GM23248 (cell line): ENCODE results near the gene SGPL1. TPM values are rescaled to one million over a fixed set of nuclear protein-coding genes. Genes with fewer than 3 reads are reported as not detected.

ENCODE experiments used
- DNase-seq: peaks from one replicate; pipeline ENCODE4 v3.0.0-alpha.2; 2015
- H2AFZ ChIP-seq: fragments of 200-600 bp; sonication (generic); 2 replicates; pipeline ENCODE4 v1.6.1; 2016; ENCODE audit warnings: antibody characterized with exemption
- H3F3A ChIP-seq: fragments of 200-600 bp; sonication (generic); 2 replicates; pipeline ENCODE4 v1.6.1; 2016; ENCODE audit warnings: mild to moderate bottlenecking, antibody characterized with exemption, mixed run types; ENCODE audit not compliant: insufficient read depth
- H3K27ac ChIP-seq: fragments of 200-600 bp; sonication (generic); 2 replicates; pipeline ENCODE4 v1.5.1; 2016; ENCODE audit warnings: mild to moderate bottlenecking
- H3K27me3 ChIP-seq: fragments of 200-600 bp; sonication (generic); replicated peaks from 2 replicates; pipeline ENCODE4 v1.6.1; 2016; ENCODE audit warnings: mild to moderate bottlenecking; ENCODE audit not compliant: insufficient read depth
- H3K36me3 ChIP-seq: fragments of 200-600 bp; sonication (generic); 2 replicates; pipeline ENCODE4 v1.6.1; 2016; ENCODE audit warnings: low read depth, mild to moderate bottlenecking
- H3K4me1 ChIP-seq: fragments of 200-600 bp; sonication (generic); 2 replicates; pipeline ENCODE4 v1.6.1; 2016; ENCODE audit warnings: mild to moderate bottlenecking; ENCODE audit not compliant: insufficient read depth
- H3K4me2 ChIP-seq: fragments of 200-600 bp; sonication (generic); one replicate; pipeline ENCODE4 v1.6.1; 2016; ENCODE audit warnings: mild to moderate bottlenecking; ENCODE audit not compliant: unreplicated experiment
- H3K4me3 ChIP-seq: fragments of 200-600 bp; sonication (generic); 2 replicates; pipeline ENCODE4 v1.5.1; 2016; ENCODE audit warnings: mild to moderate bottlenecking
- H3K79me2 ChIP-seq: fragments of 200-600 bp; sonication (generic); 2 replicates; pipeline ENCODE4 v1.6.1; 2016; ENCODE audit warnings: mild to moderate bottlenecking; ENCODE audit not compliant: insufficient read depth
- H3K9ac ChIP-seq: fragments of 200-600 bp; sonication (generic); 2 replicates; pipeline ENCODE4 v1.6.1; 2016; ENCODE audit warnings: mild to moderate bottlenecking
- H3K9me2 ChIP-seq: fragments of 200-600 bp; sonication (generic); 2 replicates; pipeline ENCODE4 v1.6.1; 2016; ENCODE audit warnings: mixed run types, mild to moderate bottlenecking, moderate library complexity; ENCODE audit not compliant: insufficient read depth
- H3K9me3 ChIP-seq: fragments of 200-600 bp; sonication (generic); one replicate; pipeline ENCODE4 v1.6.1; 2017; ENCODE audit warnings: low read depth
- H4K20me1 ChIP-seq: fragments of 200-600 bp; sonication (generic); 2 replicates; pipeline ENCODE4 v1.6.0; 2016; ENCODE audit not compliant: insufficient read depth
- EZH2 ChIP-seq: fragments of 200-600 bp; sonication (generic); IDR thresholded peaks from 2 replicates; pipeline ENCODE4 v1.6.1; 2018; ENCODE audit warnings: antibody characterized with exemption, mild to moderate bottlenecking; ENCODE audit not compliant: insufficient read depth, poor library complexity, severe bottlenecking
- EZH2phosphoT487 ChIP-seq: fragments of 200-600 bp; sonication (generic); IDR thresholded peaks from 2 replicates; pipeline ENCODE4 v1.6.1; 2018; ENCODE audit warnings: antibody characterized with exemption, moderate library complexity, mild to moderate bottlenecking, low read depth; ENCODE audit not compliant: insufficient read depth
- WGBS, 2 experiments: methylation state at CpG; one replicate each; pipeline ENCODE4 v1.1.6; 2015 to 2017; ENCODE audit warnings: low lambda C conversion rate in 2 of 2, low coverage in 1 of 2; ENCODE audit errors: missing lambda C conversion rate in 2 of 2; 5-methylcytosine and 5-hydroxymethylcytosine counted together
- in situ Hi-C: fragments of 300-500 bp; cut with MboI; formaldehyde crosslinking; loops from 2 replicates; pipeline ENCODE4 v1.15.0; 2020
- polyA plus RNA-seq: library from polyadenylated mRNA; unstranded; fragments of >200 nt; fragmentation: Nextera tagmentation; extraction: Ambion mirVana; gene quantifications from 2 replicates; pipeline ENCODE4 v1.2.1, GENCODE V29; 2016
- small RNA-seq: library from RNA; depleted of rRNA; stranded (forward); fragments of <200 nt; gene quantifications from one replicate; pipeline ENCODE3, GENCODE V24; 2014; ENCODE audit warnings: low read depth, low replicate concordance
- total RNA-seq: library from RNA; depleted of rRNA; stranded (reverse); fragments of >200 nt; shearing (Covaris generic); gene quantifications from 2 replicates; pipeline ENCODE4 v1.2.3, GENCODE V29; 2014; rRNA removed

SGPL1 gene
- total and polyA plus RNA-seq, 2 experiments from 2014 or later: 18.2 to 27.5 TPM

GRCh38 chr10:70928140-70928539 lies 112.4 kb downstream of the SGPL1 start:
- H3K4me3 ChIP-seq: no peak overlapping the region
- H3K9me3 ChIP-seq: no peaks in the 10 kb centered on the region
- no peak overlapping the region for H3K27ac ChIP-seq
- no peaks in the 10 kb centered on the region for H3K4me1 ChIP-seq
- no peaks in the 10 kb centered on the region for H3F3A ChIP-seq
- no peaks in the 10 kb centered on the region for H3K79me2 ChIP-seq
- WGBS, 2 experiments: 55 to 60% methylated on average over 8 of the region's 8 CpGs
- H3K4me2 ChIP-seq: no peak overlapping the region
- H3K36me3 ChIP-seq: no peaks in the 10 kb centered on the region
- H3K27me3 ChIP-seq: peaks cover 47% of the 10 kb centered on the region
- no peak overlapping the region for H3K9ac ChIP-seq
- in situ Hi-C loops: loop anchor here (10.0 kb wide), 2 partner anchors 277 to 357 kb away; no protein-coding TSS in a partner anchor
- H2AFZ ChIP-seq: no peak overlapping the region
- H4K20me1 ChIP-seq: no peaks in the 10 kb centered on the region
- DNase-seq: peak; percentile 17
- no peak for TF ChIP-seq EZH2
- TF ChIP-seq EZH2phosphoT487: no peak
- H3K9me2 ChIP-seq: no peaks in the 10 kb centered on the region

GRCh38 chr10:70930263-70931000 lies 114.7 kb downstream of the SGPL1 start:
- no peaks in the 10 kb centered on the region for H4K20me1 ChIP-seq
- H3K9me2 ChIP-seq: no peaks in the 10 kb centered on the region
- no peaks in the 10 kb centered on the region for H3F3A ChIP-seq
- no peak overlapping the region for H3K27ac ChIP-seq
- no peak overlapping the region for H2AFZ ChIP-seq
- H3K9ac ChIP-seq: no peak overlapping the region
- no peaks in the 10 kb centered on the region for H3K79me2 ChIP-seq
- no peak for DNase-seq
- TF ChIP-seq EZH2phosphoT487 (no peak), EZH2 (no peak)
- H3K4me2 ChIP-seq: no peak overlapping the region
- H3K27me3 ChIP-seq: peaks cover 52% of the 10 kb centered on the region
- in situ Hi-C loops: no loop called here
- no peaks in the 10 kb centered on the region for H3K36me3 ChIP-seq
- WGBS, 2 experiments: 48 to 58% methylated on average over 17 of the region's 17 CpGs
- H3K9me3 ChIP-seq: no peaks in the 10 kb centered on the region
- no peaks in the 10 kb centered on the region for H3K4me1 ChIP-seq
- no peak overlapping the region for H3K4me3 ChIP-seq

Small RNAs within 50 kb of the gene (small RNA-seq; reads per million reads assigned to genes)
- not detected for gene RPS26P40

Other genes with a start within 250 kb of the SGPL1 start
- gene PRF1, start 213.2 kb upstream of the SGPL1 start, total RNA-seq: not detected in 2 replicates
- not detected in 2 replicates for gene PRF1, start 213.2 kb upstream of the SGPL1 start, polyA plus RNA-seq
- 0.97 and 1.4 TPM in 2 replicates for gene ADAMTS14, start 143.4 kb upstream of the SGPL1 start, total RNA-seq
- 0.76 and 0.91 TPM in 2 replicates for gene ADAMTS14, start 143.4 kb upstream of the SGPL1 start, polyA plus RNA-seq
- not detected in 2 replicates for gene TBATA, start 30.6 kb upstream of the SGPL1 start, total RNA-seq
- not detected in 2 replicates for gene TBATA, start 30.6 kb upstream of the SGPL1 start, polyA plus RNA-seq
- 26.2 and 28.5 TPM in 2 replicates for gene PCBD1, start 72.6 kb downstream of the SGPL1 start, total RNA-seq
- gene PCBD1, start 72.6 kb downstream of the SGPL1 start, polyA plus RNA-seq: 36.8 and 38.4 TPM in 2 replicates